IPS-18c (cell line): Measurements from ENCODE around the gene MKLN1.
"Not testable (repeated sequence)": the region's sequence is repeated elsewhere in the genome, so short reads cannot be mapped to it uniquely, and the experiment has no call there.

Experiments used
- H3K4me3 ChIP-seq: 2 replicates; pipeline ENCODE4 v1.7.0; 2013; ENCODE audit warnings: low read depth, mild to moderate bottlenecking, low read length, moderate library complexity; ENCODE audit not compliant: insufficient read depth
- H3K9me3 ChIP-seq: one replicate; pipeline ENCODE4 v1.6.1; 2013; ENCODE audit warnings: mild to moderate bottlenecking, low read length, moderate library complexity; ENCODE audit not compliant: control insufficient read depth, insufficient read depth

The MKLN1 gene

DNA sequence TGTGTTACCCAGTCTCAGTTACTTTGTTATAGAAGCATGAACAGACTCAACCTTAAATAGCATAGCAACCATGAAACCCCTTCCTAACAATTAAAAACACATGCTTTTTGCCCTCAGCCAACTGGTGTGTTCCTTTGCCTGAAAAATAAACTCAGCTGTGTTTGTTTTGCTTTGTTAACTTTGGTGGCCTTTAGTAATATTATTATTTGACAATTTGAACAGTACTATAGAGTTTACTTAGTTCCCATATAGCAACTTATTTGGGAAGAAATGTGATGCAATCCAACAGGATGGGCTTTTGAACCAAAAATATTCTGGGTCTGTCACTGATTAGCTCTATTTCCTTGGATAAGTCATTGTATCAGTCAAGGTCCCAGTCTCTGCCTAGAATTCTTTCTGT is 22.5 kb upstream of the MKLN1 start:
- peaks cover 10% of the 10 kb centered on the region for H3K9me3 ChIP-seq
- H3K4me3 ChIP-seq, result no peak overlapping the region

DNA sequence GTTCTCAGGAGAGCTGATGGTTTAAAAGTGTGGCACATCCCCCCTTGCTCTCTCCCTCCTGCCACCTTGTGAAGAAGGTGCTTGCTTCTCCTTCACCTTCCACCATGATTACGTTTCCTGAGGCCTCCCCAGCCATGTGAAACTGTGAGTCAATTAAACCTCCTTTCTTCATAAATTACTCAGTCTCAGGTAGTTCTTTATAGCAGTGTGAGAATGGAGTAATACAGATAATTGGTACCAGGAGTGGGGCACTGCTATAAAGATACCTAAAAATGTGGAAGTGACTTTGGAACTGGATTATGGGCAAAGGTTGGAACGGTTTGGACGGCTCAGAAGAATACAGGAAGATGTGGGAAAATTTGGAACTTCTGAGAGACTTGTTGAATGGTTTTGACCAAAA is 21.6 kb upstream of the MKLN1 start:
- not testable (repeated sequence) for H3K4me3 ChIP-seq
- H3K9me3 ChIP-seq, result peaks cover 10% of the 10 kb centered on the region

DNA sequence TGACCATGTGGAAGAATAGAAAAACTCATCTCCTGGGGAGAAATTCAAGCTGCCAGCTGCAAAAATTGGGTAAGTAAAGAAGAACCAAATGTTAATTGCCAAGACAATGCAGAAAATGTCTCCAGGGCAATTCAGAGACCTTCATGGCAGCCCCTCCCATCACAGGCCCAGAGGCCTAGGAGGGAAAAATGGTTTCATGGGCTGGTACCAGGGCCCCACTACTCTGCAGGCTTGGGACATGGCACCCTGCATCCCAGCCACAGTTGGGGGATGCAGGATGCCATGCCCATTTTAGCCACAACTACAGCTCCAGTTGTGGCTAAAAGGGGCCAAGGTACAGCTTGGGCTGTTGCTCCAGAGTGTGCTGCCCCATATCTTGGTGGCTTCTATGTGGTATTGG is 20.9 kb upstream of the MKLN1 start:
- Histone ChIP-seq H3K4me3 (no peak overlapping the region), H3K9me3 (peaks cover 10% of the 10 kb centered on the region)

DNA sequence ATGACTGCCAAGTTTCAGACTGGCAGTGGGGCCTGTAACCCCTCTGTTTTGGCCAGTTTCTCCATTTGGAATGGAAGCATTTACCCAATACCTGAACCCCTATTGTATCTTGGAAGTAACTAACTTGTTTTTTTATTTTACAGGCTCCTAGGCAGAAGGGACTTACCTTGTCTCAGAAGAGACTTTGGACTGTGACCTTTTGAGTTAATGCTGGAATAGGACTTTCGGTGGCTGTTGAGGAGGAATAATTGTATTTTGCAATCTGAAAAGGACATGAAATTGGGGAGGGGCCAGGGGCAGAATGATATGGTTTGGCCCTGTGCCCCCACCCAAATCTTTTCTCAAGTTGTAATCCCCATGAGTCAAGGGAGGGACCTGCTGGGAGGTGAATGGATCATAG is 20.0 kb upstream of the MKLN1 start:
- Histone ChIP-seq H3K4me3 (no peak overlapping the region), H3K9me3 (peaks cover 10% of the 10 kb centered on the region)

DNA sequence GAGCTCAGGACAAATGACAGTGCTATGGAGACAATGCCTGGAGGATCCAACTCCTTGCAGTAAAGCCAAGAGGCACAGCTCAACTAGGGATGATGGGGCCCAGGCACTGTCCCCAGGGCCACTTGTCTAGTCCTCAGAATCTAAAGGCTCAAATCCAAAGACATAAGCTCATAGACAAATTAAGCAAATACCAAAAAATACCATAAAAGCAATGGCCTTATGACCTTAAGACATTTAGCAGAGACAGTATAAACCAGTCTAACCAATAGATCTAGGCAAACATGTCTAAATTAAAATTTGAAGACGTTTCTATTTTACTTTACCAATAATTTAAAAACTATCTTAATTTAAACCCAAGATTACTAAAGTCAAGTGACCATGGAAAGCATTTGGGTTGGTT is 14.8 kb upstream of the MKLN1 start:
- Histone ChIP-seq H3K9me3 (peaks cover 3% of the 10 kb centered on the region), H3K4me3 (no peak overlapping the region)

DNA sequence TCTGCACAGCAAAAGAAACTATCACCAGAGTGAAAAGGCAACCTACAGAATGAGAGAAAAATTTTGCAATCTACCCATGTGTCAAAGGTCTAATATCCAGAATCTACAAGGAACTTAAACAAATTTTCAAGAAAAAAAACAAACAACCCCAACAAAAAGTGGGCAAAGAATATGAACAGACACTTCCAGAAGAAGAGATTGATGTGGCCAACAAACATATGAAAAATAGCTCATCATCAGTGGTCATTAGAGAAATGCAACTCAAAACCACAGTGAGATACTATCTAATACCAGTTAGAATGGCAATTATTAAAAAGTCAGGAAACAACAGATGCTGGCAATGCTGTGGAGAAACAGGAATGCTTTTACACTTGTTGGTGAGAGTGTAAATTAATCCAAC is 7.1 kb upstream of the MKLN1 start:
- Histone ChIP-seq H3K9me3 (no peaks in the 10 kb centered on the region), H3K4me3 (no peak overlapping the region)

DNA sequence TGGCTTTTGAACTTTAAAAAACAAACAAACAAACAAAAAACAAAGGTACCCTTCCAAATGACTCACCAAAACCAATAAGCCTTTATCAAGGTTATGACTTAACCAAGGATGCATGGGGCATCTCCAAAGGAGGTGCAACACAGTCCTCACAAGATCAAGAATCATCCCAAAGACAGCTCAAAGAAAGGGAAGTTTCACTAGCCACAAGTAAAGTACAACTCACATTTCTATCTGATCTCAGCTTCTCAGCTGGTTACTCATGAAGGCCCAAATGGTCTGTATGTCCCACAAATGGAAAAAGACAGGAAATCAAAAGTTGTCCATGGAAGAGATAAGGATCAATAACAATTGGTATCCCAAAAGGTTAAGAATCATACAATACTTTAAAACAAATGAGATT is 6.0 kb upstream of the MKLN1 start:
- Histone ChIP-seq H3K9me3 (no peaks in the 10 kb centered on the region), H3K4me3 (no peak overlapping the region)

DNA sequence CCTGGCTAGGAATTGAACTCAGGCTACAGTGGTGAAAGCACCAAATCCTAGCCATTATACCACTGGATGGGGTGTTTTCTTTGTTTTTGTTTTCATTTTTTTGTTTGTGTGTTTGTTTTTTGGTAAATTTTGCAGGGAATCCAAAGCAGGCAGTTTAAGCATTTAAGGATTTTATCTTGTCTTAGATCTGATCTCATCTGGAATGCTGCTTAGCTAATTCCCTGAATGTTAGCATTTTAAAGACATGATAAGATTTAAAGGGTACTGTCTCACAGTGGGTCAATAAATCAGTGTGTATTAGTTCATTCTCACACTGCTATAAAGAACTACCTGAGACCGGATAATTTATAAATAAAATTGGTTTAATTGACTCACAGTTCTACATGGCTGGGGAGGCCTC is 5.6 kb upstream of the MKLN1 start:
- Histone ChIP-seq H3K4me3 (no peak overlapping the region), H3K9me3 (no peaks in the 10 kb centered on the region)

DNA sequence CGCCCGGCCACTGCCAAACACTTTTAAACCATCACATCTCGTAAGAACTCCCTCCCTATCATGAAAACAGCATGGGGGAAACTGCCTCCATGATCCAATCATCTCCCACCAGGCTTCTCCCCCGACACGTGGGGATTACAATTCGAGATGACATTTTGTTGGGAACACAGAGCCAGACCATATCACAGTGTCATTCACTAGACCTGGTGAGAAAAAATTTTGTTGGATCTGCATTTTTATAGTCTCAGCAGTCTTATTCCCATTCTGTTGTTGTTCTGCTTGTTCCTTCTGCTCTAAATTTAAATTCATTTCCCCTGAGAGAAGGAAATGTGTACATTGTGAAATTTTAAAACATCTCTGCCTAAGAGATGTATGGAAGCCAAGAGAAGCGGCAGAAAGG is 4.8 kb upstream of the MKLN1 start:
- H3K9me3 ChIP-seq, result no peaks in the 10 kb centered on the region
- H3K4me3 ChIP-seq, result no peak overlapping the region

DNA sequence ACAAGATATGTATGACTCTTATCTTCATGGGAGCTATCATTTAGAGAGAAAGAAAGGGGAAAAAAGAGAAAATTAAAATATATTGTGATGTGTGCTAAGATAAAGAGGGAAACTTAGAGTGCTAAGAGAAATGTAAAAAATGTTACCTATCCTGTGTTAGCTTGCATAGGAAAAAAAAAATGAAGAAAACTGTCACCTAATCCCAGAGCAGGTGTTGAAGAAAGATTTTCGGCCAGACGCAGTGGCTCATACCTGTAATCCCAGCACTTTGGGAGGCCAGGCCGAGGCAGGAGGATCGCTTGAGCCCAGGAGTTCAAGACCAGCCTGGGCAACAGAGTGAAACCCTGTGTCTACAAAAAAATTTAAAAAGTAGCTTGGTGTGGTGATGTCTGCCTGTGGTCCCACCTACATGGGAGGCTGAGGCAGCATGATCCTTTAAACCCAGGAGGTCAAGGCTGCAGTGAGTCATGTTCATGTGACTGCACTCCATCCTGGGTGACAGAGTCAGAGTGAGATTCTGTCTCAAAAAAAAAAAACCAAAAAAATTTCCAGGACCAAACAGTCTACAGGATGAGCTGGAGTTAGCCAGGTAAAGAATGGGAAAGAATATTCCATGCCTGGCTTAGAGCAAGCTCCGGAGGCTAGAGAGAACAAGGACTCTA is 2.4 kb upstream of the MKLN1 start:
- H3K9me3 ChIP-seq, result no peaks in the 10 kb centered on the region
- no peak overlapping the region for H3K4me3 ChIP-seq

DNA sequence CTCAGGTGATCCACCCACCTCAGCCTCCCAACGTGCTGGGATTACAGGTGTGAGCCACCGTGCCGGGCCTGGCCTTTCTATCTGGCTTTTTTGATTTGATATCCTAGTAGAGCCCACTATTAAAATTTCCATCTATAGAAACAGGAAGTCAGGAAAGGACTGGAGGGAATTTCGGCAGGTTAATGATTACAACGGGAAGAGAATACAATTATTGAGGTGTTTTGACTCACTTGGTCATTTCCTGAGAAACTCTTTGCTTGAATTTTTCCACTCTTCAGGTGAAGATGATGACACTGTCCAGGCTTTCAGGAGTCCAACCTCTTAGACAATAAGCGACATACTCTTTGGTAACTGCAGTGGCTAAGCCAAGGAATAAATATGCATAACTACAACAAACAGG is 1.1 kb upstream of the MKLN1 start:
- Histone ChIP-seq H3K9me3 (no peaks in the 10 kb centered on the region), H3K4me3 (peak overlapping the region; percentile 93; the same call in 1 of the 2 replicates)

DNA sequence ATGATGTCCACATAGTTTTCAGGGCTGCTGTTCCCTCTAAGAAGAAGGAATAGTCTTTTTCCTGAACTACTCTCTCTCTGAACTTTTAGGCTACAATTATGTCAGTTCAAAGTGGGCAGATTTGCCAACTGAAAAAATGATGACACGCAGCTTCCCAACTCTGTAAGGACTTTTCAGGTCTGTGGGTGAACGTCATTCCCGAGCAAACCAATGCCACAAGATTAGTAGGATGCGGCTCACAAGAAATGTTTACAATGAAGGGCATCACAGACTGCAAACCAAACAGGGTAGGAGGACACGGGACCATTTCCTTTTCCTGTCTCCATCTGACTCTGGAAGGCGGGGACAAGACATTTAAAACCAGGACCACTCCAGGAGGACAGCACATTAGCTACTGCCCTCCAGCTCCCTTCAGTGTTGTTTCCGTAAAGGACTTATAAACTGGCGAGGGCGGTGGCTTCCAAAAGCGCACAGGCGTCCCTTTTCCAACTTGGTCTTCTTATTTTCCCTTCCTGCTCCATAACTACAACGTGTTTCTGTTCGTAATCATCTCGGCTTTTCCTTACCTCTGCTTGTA is 539 bp upstream of the MKLN1 start:
- Histone ChIP-seq H3K4me3 (peak overlapping the region; percentile 93), H3K9me3 (no peaks in the 10 kb centered on the region)

DNA sequence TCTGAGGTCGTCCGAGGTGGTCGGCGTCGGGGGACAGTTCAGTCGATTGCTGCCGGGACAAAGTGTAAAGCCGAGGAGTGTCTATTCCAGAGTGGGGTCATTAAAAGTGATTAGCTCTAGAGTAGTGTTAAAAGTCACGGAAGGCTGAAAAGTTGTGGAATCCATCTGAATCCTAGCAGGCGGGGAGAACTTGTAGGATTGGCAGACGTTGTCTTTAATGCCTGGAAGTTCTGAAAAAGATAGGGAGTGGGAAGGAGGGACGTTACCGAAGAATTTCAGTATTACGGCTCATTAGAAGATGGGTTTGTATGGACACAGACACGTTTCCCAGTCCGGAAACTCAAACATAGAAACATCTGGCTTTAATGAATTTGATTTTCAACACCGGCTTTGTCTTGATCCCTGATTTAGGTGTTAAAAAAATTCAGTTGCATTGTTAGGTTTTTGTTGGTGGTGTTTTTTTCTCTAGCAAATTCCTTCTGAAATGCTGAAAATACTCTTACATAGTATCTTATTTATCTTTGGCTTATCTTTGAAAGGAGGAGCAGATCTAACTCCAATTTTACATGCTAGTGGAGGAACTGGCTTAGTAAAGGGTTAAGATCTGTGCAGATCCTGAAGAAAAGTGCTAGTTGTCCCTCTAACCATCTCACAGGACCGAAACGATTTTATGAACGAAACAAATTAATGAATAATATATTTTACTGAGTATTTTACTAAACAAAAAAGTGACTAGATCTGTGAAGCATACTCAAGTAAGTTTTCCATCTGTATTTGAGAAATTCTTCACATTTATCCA is 900 bp downstream of the MKLN1 start:
- Histone ChIP-seq H3K9me3 (no peaks in the 10 kb centered on the region), H3K4me3 (peak overlapping the region; percentile 93)

DNA sequence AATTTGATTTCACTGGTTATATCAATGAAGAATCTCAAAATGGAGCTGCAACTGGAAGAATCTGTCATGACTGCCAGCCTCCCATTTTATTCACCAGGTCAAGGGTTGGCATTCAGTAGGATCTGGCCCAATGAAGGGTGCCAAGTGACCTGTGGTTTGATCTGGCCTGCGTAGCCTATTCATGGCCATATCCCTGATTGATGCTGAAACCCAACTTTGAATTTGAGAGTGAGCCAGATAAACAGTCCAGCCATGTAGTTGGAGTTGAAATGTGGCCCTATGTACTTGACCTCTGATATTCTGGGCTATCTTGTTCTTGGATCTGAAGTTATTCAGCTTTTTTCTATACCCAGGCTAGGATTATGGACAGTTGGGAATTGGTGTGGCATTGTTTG is 1.5 kb downstream of the MKLN1 start:
- Histone ChIP-seq H3K4me3 (peak overlapping the region; percentile 93; the same call in 1 of the 2 replicates), H3K9me3 (no peaks in the 10 kb centered on the region)

DNA sequence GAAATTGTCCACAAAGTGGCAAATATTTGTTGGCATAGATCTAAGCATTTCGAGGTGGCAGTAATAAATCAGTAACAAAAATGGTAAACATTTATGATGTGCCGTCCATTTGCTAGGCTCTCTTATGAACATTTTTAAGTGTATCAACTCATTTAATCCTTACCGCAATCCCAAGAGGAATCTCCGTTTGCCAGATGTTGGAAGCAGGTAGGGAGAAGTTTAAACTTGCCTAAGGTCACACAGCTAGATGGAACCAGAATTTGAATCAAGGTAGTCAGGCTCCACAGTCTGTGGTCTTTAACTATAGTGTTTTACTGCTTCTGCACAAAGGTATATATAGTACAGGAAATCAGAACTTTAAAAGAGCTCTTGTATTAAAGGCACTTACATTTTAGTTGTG is 2.6 kb downstream of the MKLN1 start:
- H3K4me3 ChIP-seq, result no peak overlapping the region
- no peaks in the 10 kb centered on the region for H3K9me3 ChIP-seq

DNA sequence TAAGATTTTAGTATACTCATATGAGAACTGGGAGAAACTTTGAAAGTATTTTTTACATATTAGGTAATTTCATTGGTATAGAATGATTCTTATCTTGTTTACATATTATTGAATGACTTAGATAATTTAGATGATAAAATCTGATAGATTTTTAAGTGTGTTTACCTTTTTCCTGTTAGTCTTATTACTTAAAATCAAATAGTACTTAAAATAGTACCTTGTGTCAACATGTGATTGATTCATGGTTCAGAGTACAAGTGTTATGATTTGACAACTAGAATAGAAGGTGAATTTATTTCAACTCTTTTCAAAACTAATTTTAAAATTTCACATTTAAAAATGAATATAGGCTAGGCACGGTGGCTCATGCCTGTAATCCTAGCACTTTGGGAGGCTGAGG is 4.1 kb downstream of the MKLN1 start:
- Histone ChIP-seq H3K4me3 (no peak overlapping the region), H3K9me3 (no peaks in the 10 kb centered on the region)

DNA sequence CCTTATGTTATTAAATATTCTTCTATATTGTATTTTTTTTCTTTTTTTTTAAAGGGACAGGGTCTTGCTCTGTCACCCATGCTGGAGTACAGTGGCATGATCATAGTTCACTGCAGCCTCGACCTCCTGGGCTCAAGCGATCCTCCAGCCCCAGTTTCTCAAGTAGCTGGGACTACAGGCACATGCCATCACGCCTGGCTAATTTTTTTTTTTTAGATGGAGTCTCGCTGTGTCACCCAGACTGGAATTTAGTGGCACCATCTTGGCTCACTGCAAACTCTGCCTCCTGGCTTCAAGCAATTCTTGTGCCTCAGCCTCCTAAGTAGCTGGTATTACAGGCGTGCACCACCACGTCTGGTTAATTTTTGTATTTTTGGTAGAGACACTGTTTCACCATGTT is 5.1 kb downstream of the MKLN1 start:
- H3K4me3 ChIP-seq, H3K9me3 ChIP-seq: not testable (repeated sequence)

DNA sequence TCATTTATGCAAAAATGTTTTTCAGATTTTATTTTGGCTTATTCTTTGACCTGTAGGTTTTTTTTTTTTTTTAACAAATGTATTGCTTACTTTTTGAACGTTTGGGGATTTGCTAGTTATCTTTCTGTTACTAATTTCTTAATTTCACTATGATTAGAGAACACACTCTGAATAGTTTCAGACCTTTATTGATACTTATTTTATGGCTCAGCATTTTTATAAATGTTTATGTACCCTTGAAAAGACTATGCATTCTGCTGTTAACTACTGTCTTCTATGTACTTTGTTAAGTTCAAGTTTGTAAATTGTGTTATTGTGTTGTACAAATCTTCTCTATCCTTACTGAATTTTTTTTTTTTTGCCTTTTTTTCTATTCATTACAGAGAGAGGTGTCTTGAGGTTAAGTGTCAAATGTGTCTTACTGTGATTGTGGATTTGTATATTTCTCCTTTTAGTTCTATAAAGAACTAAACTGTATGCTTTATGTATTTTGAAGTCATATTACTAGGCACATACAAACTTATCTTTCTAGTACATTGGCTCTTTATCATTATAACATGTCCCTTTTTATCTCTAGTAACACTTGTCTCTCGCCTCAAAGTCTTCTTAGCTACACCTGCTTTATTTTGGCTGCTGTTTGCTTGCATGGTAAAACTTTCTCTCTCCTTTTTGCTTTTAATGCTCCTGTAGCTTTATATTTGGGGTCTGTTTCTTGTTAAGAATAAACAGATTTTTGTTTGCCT is 8.1 kb downstream of the MKLN1 start:
- H3K9me3 ChIP-seq, result no peaks in the 10 kb centered on the region
- no peak overlapping the region for H3K4me3 ChIP-seq
